ENCODE data around the gene KCNJ9. TPM values are rescaled to one million over a fixed set of nuclear protein-coding genes. Genes with fewer than 3 reads are reported as not detected.
A peak's percentile ranks its signal among the peaks of the same experiment; 100 is the strongest.

The KCNJ9 gene
- polyA plus RNA-seq, 4 donors: 0.04 to 0.19 TPM; not detected in 2

- 91 to 94% (median 91%) methylated on average over 12 of the region's 12 CpGs for WGBS, 3 donors
- FAIRE-seq (no peak), DNase-seq (no peak)
- Histone ChIP-seq H3K9me3 (ENCODE audit: control insufficient read depth in 2 of 2, insufficient read depth in 1 of 2, low read depth in 1 of 2, low read length in 1 of 2) (no peaks in the 10 kb centered on the region), H3K4me3 (ENCODE audit: low read depth in 1 of 3, low read length in 3 of 3) (no peak overlapping the region), H3K4me1 (ENCODE audit: control insufficient read depth in 3 of 3, insufficient read depth in 2 of 3, low read depth in 1 of 3, low read length in 2 of 3) (no peaks in the 10 kb centered on the region), H3K27ac (ENCODE audit: low read depth in 1 of 3, low read length in 2 of 3) (no peak overlapping the region), H3K36me3 (ENCODE audit: control insufficient read depth in 3 of 3, insufficient read depth in 2 of 3, low read depth in 1 of 3, low read length in 3 of 3) (peaks cover under 1 to 52% (median 6%) of the 10 kb centered on the region in 3 donors), H3K27me3 (ENCODE audit: control insufficient read depth in 3 of 3, insufficient read depth in 3 of 3, low read length in 3 of 3) (peaks cover 0 to 21% (median 5%) of the 10 kb centered on the region in 3 donors)
Observed at GRCh38 chr1:160087118-160087662, 5.9 kb downstream of the KCNJ9 start.

GRCh38 chr1:160089883-160090282, 8.5 kb downstream of the KCNJ9 start:
- WGBS, 3 donors: 92 to 97% (median 93%) methylated on average over 3 of the region's 3 CpGs
- H3K4me3 ChIP-seq (ENCODE audit: low read depth in 1 of 3, low read length in 3 of 3): no peak overlapping the region
- H3K27ac ChIP-seq (ENCODE audit: low read depth in 1 of 3, low read length in 2 of 3): no peak overlapping the region
- no peaks in the 10 kb centered on the region for H3K27me3 ChIP-seq (ENCODE audit: control insufficient read depth in 3 of 3, insufficient read depth in 3 of 3, low read length in 3 of 3)
- H3K9me3 ChIP-seq (ENCODE audit: control insufficient read depth in 2 of 2, insufficient read depth in 1 of 2, low read depth in 1 of 2, low read length in 1 of 2): no peaks in the 10 kb centered on the region
- DNase-seq (no peak), FAIRE-seq (no peak)
- peaks cover 4 to 75% (median 6%) of the 10 kb centered on the region in 3 donors for H3K36me3 ChIP-seq (ENCODE audit: control insufficient read depth in 3 of 3, insufficient read depth in 2 of 3, low read depth in 1 of 3, low read length in 3 of 3)
- H3K4me1 ChIP-seq (ENCODE audit: control insufficient read depth in 3 of 3, insufficient read depth in 2 of 3, low read depth in 1 of 3, low read length in 2 of 3): peaks cover 7 to 14% (median 12%) of the 10 kb centered on the region in 3 donors

DNA sequence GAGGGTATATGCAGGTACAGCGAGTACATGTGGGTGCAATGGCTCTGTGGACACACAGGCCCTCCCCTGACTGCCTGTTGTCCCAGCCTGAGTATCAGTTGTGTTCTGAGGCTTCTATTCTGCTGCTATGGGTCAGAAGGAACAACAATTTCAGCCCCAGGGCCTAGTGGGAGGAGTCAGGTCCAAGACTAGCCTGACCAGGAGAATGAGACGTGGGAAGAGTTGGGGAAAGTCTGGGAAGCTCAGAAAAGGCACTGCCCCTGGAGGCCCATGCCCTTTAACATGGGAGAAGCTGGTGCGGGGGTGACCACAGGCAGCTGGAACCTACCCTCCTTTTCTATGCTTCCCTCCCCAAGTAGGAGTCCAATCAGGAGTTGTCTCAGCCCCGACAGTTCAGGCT, 9.4 kb downstream of the KCNJ9 start:
- WGBS, 3 donors: 93 to 98% (median 94%) methylated on average over 4 of the region's 4 CpGs
- no peaks in the 10 kb centered on the region for H3K9me3 ChIP-seq (ENCODE audit: control insufficient read depth in 2 of 2, insufficient read depth in 1 of 2, low read depth in 1 of 2, low read length in 1 of 2)
- H3K4me3 ChIP-seq (ENCODE audit: low read depth in 1 of 3, low read length in 3 of 3): no peak overlapping the region
- H3K27ac ChIP-seq (ENCODE audit: low read depth in 1 of 3, low read length in 2 of 3): no peak overlapping the region
- H3K36me3 ChIP-seq (ENCODE audit: control insufficient read depth in 3 of 3, insufficient read depth in 2 of 3, low read depth in 1 of 3, low read length in 3 of 3): peaks cover 4 to 80% (median 6%) of the 10 kb centered on the region in 3 donors
- DNase-seq (no peak), FAIRE-seq (no peak)
- peaks cover 7 to 22% (median 16%) of the 10 kb centered on the region in 3 donors for H3K4me1 ChIP-seq (ENCODE audit: control insufficient read depth in 3 of 3, insufficient read depth in 2 of 3, low read depth in 1 of 3, low read length in 2 of 3)
- H3K27me3 ChIP-seq (ENCODE audit: control insufficient read depth in 3 of 3, insufficient read depth in 3 of 3, low read length in 3 of 3): no peaks in the 10 kb centered on the region

- Histone ChIP-seq H3K36me3 (ENCODE audit: control insufficient read depth in 3 of 3, insufficient read depth in 2 of 3, low read depth in 1 of 3, low read length in 3 of 3) (peaks cover 4 to 81% (median 6%) of the 10 kb centered on the region in 3 donors), H3K4me1 (ENCODE audit: control insufficient read depth in 3 of 3, insufficient read depth in 2 of 3, low read depth in 1 of 3, low read length in 2 of 3) (peaks cover 9 to 32% (median 22%) of the 10 kb centered on the region in 3 donors), H3K27ac (ENCODE audit: low read depth in 1 of 3, low read length in 2 of 3) (no peak overlapping the region), H3K4me3 (ENCODE audit: low read depth in 1 of 3, low read length in 3 of 3) (no peak overlapping the region), H3K9me3 (ENCODE audit: control insufficient read depth in 2 of 2, insufficient read depth in 1 of 2, low read depth in 1 of 2, low read length in 1 of 2) (no peaks in the 10 kb centered on the region), H3K27me3 (ENCODE audit: control insufficient read depth in 3 of 3, insufficient read depth in 3 of 3, low read length in 3 of 3) (no peaks in the 10 kb centered on the region)
- 93 to 99% (median 95%) methylated on average over 5 of the region's 5 CpGs for WGBS, 3 donors
- no peak for FAIRE-seq
- DNase-seq: no peak
Observed at GRCh38 chr1:160091666-160092223, 10.4 kb downstream of the KCNJ9 start.

GRCh38 chr1:160092366-160093068, 11.2 kb downstream of the KCNJ9 start:
- 71 to 90% (median 76%) methylated on average over 29 to 32 of the region's 32 CpGs for WGBS, 3 donors
- Histone ChIP-seq H3K36me3 (ENCODE audit: control insufficient read depth in 3 of 3, insufficient read depth in 2 of 3, low read depth in 1 of 3, low read length in 3 of 3) (peaks cover 4 to 77% (median 6%) of the 10 kb centered on the region in 3 donors), H3K9me3 (ENCODE audit: control insufficient read depth in 2 of 2, insufficient read depth in 1 of 2, low read depth in 1 of 2, low read length in 1 of 2) (no peaks in the 10 kb centered on the region), H3K27me3 (ENCODE audit: control insufficient read depth in 3 of 3, insufficient read depth in 3 of 3, low read length in 3 of 3) (no peaks in the 10 kb centered on the region), H3K4me1 (ENCODE audit: control insufficient read depth in 3 of 3, insufficient read depth in 2 of 3, low read depth in 1 of 3, low read length in 2 of 3) (peaks cover 11 to 40% (median 26%) of the 10 kb centered on the region in 3 donors), H3K4me3 (ENCODE audit: low read depth in 1 of 3, low read length in 3 of 3) (no peak overlapping the region), H3K27ac (ENCODE audit: low read depth in 1 of 3, low read length in 2 of 3) (no peak overlapping the region)
- FAIRE-seq (no peak), DNase-seq (no peak)

DNA sequence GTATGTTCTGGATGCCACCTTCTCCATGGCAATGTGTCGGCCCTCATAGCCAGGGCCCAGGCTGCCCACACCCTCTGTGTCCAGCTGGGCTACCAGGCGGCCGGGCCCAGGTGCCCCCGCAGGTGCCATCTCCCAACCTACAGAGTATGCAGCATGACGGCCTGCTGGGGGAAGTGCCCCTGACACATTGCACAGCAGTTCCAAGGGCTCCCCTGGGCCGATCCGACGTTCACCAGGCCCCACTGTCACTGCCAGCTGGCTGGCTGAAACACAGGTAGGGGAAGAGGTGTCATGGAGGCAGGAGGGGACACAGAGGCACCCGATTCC, 11.7 kb downstream of the KCNJ9 start:
- no peaks in the 10 kb centered on the region for H3K27me3 ChIP-seq (ENCODE audit: control insufficient read depth in 3 of 3, insufficient read depth in 3 of 3, low read length in 3 of 3)
- DNase-seq: no peak
- 70 to 80% (median 72%) methylated on average over 9 of the region's 9 CpGs for WGBS, 3 donors
- no peak overlapping the region for H3K27ac ChIP-seq (ENCODE audit: low read depth in 1 of 3, low read length in 2 of 3)
- H3K36me3 ChIP-seq (ENCODE audit: control insufficient read depth in 3 of 3, insufficient read depth in 2 of 3, low read depth in 1 of 3, low read length in 3 of 3): peaks cover 4 to 73% (median 6%) of the 10 kb centered on the region in 3 donors
- H3K4me1 ChIP-seq (ENCODE audit: control insufficient read depth in 3 of 3, insufficient read depth in 2 of 3, low read depth in 1 of 3, low read length in 2 of 3): peaks cover 13 to 43% (median 26%) of the 10 kb centered on the region in 3 donors
- no peak overlapping the region for H3K4me3 ChIP-seq (ENCODE audit: low read depth in 1 of 3, low read length in 3 of 3)
- FAIRE-seq: no peak
- no peaks in the 10 kb centered on the region for H3K9me3 ChIP-seq (ENCODE audit: control insufficient read depth in 2 of 2, insufficient read depth in 1 of 2, low read depth in 1 of 2, low read length in 1 of 2)

DNA sequence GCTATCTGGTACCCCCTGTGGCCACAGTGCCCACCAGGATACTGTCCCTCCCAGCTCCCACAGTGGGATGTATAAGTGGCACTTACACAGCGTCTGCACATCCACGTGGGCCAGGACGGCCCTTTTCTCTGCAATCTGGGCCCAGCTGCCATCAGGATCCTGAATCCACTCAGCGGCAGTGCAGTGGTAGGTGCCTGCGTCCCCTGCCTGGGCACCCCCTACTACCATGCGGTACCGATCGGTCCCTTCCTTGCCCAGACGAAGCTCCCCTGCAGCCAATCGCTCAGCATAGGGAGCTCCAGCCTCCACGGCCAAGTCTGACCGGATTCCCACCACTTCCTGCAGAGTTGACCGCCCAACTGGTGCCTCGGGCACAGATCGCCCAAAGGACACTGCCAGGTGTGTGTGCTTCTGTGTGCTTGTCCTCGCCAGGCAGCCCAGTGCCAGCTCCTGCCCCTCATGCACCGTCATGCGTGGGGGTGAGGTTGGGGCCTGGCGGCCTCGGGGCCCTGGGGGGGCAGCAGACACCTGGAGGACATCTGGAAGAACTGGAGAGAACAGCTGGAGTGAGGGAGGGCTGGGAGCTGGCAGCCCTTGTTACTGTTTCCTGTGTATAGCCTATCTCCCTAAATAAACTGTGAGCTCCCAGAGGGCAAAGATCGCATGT, 12.4 kb downstream of the KCNJ9 start:
- 50 to 72% (median 59%) methylated on average over 21 of the region's 21 CpGs for WGBS, 3 donors
- no peaks in the 10 kb centered on the region for H3K27me3 ChIP-seq (ENCODE audit: control insufficient read depth in 3 of 3, insufficient read depth in 3 of 3, low read length in 3 of 3)
- no peak overlapping the region for H3K4me3 ChIP-seq (ENCODE audit: low read depth in 1 of 3, low read length in 3 of 3)
- peak; percentile 53 to 89 for DNase-seq
- H3K27ac ChIP-seq (ENCODE audit: low read depth in 1 of 3, low read length in 2 of 3): peak overlapping the region; percentile 3 to 59 (median 38)
- H3K9me3 ChIP-seq (ENCODE audit: control insufficient read depth in 2 of 2, insufficient read depth in 1 of 2, low read depth in 1 of 2, low read length in 1 of 2): no peaks in the 10 kb centered on the region
- peaks cover 3 to 67% (median 4%) of the 10 kb centered on the region in 3 donors for H3K36me3 ChIP-seq (ENCODE audit: control insufficient read depth in 3 of 3, insufficient read depth in 2 of 3, low read depth in 1 of 3, low read length in 3 of 3)
- no peak for FAIRE-seq
- peaks cover 13 to 43% (median 26%) of the 10 kb centered on the region in 3 donors for H3K4me1 ChIP-seq (ENCODE audit: control insufficient read depth in 3 of 3, insufficient read depth in 2 of 3, low read depth in 1 of 3, low read length in 2 of 3)

GRCh38 chr1:160094291-160094625, 12.9 kb downstream of the KCNJ9 start:
- peaks cover 3 to 63% (median 4%) of the 10 kb centered on the region in 3 donors for H3K36me3 ChIP-seq (ENCODE audit: control insufficient read depth in 3 of 3, insufficient read depth in 2 of 3, low read depth in 1 of 3, low read length in 3 of 3)
- 33 to 74% (median 44%) methylated on average over 4 of the region's 4 CpGs for WGBS, 3 donors
- H3K4me3 ChIP-seq (ENCODE audit: low read depth in 1 of 3, low read length in 3 of 3): no peak overlapping the region
- H3K27ac ChIP-seq (ENCODE audit: low read depth in 1 of 3, low read length in 2 of 3): peak overlapping the region in 2 of 3 donors; percentile 38 to 59
- H3K4me1 ChIP-seq (ENCODE audit: control insufficient read depth in 3 of 3, insufficient read depth in 2 of 3, low read depth in 1 of 3, low read length in 2 of 3): peaks cover 13 to 45% (median 26%) of the 10 kb centered on the region in 3 donors
- no peaks in the 10 kb centered on the region for H3K27me3 ChIP-seq (ENCODE audit: control insufficient read depth in 3 of 3, insufficient read depth in 3 of 3, low read length in 3 of 3)
- no peak for FAIRE-seq
- no peak for DNase-seq
- no peaks in the 10 kb centered on the region for H3K9me3 ChIP-seq (ENCODE audit: control insufficient read depth in 2 of 2, insufficient read depth in 1 of 2, low read depth in 1 of 2, low read length in 1 of 2)

Measured in small intestine (tissue), 7 donors.